ENCODE results near the gene ATP9A. TPM values are rescaled to one million over a fixed set of nuclear protein-coding genes. Genes with fewer than 3 reads are reported as not detected.

The ATP9A gene, protein sequence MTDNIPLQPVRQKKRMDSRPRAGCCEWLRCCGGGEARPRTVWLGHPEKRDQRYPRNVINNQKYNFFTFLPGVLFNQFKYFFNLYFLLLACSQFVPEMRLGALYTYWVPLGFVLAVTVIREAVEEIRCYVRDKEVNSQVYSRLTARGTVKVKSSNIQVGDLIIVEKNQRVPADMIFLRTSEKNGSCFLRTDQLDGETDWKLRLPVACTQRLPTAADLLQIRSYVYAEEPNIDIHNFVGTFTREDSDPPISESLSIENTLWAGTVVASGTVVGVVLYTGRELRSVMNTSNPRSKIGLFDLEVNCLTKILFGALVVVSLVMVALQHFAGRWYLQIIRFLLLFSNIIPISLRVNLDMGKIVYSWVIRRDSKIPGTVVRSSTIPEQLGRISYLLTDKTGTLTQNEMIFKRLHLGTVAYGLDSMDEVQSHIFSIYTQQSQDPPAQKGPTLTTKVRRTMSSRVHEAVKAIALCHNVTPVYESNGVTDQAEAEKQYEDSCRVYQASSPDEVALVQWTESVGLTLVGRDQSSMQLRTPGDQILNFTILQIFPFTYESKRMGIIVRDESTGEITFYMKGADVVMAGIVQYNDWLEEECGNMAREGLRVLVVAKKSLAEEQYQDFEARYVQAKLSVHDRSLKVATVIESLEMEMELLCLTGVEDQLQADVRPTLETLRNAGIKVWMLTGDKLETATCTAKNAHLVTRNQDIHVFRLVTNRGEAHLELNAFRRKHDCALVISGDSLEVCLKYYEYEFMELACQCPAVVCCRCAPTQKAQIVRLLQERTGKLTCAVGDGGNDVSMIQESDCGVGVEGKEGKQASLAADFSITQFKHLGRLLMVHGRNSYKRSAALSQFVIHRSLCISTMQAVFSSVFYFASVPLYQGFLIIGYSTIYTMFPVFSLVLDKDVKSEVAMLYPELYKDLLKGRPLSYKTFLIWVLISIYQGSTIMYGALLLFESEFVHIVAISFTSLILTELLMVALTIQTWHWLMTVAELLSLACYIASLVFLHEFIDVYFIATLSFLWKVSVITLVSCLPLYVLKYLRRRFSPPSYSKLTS
- 30.1 and 31.1 TPM in 2 replicates for total RNA-seq

GRCh38 chr20:51767867-51768758 is at the start of gene ATP9A:
Gene ATP9A (minus strand): TSS chr20:51768390. CDS start chr20:51768369, 21 bp downstream.

DNA sequence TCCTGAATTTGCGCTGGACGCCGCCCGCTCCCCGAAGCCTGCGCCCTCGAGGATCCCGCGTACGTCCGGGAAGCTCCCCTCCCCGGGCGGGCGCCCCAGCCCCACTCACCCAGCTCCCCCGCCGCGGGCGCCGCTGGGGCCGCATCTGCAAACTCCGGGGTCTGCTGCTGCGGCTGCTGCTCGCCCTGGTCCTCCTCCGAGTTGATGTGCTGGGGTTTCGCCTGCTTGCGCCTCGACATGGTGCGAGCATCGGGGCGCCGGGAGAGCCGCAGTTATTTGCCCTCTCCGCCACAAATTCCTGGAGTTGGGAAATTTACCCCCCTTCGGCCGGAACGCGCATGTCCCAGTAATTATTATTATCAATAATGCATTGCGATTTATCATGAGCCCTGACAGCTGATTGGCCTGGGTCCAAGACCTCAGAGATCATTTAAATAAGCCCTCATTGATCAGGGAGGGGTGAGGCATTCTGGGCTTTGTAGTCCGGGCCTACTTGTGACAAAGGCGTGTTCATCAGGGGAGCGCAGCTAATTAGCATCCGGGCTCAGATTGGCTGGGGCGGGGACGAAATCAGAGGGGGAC is 34.1 kb upstream of the ATP9A start, which contains the start of gene SALL4:
SALL4 (minus strand) TSS at position 352 of the 582 bp plus-strand sequence; CDS start at position 239, 113 bp downstream.

Other genes with a start within 250 kb of the ATP9A start
- gene NFATC2, start 225.7 kb downstream of the ATP9A start, total RNA-seq = under 0.01 and 0.20 TPM in 2 replicates
- 0.59 and 1.5 TPM in 2 replicates for gene SALL4, start 34.1 kb upstream of the ATP9A start, total RNA-seq